ENCODE measurements around the gene KIF1B. TPM values are rescaled to one million over a fixed set of nuclear protein-coding genes. Genes with fewer than 3 reads are reported as not detected.

KIF1B gene
- total and polyA plus RNA-seq, 8 donors: 4.0 to 82.2 (median 26.3) TPM

DNA sequence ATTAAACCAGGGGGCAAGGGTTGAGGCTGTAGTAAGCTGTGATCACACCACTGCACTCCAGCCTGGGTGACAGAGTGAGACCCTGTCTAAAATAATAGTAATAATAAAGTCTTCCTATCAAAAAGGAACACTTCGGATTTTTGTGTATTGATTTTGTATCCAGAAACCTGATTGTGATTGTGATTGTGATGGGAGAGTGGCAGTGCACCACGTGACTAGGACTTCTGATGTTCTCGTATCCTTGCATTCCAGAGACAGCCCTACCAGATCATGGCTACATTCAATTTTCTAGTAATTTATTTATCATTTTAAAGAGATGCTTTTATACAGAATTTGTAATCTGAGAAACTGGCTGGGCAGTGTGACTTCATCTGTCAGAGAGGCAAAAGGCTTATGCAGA, 2.6 kb upstream of the KIF1B start:
- no peaks in the 10 kb centered on the region for H3K9me3 ChIP-seq
- no peak overlapping the region for H3K27ac ChIP-seq
- intact Hi-C loops (cut with DNase I; ENCODE audit: low total_unique reads): loop anchor here (10.0 kb wide), 1 partner anchor 127 kb away; no protein-coding TSS in a partner anchor
- no peak for DNase-seq
- peaks cover 7 to 28% (median 18%) of the 10 kb centered on the region in 4 donors for H3K4me1 ChIP-seq
- no peaks in the 10 kb centered on the region for H3K36me3 ChIP-seq
- H3K27me3 ChIP-seq: no peaks in the 10 kb centered on the region
- 83 to 95% (median 94%) methylated on average over 3 of the region's 3 CpGs for WGBS, 5 donors
- TF ChIP-seq POLR2AphosphoS5 (IDR thresholded peaks at IDR 0.05): no peak
- TF ChIP-seq EP300 (IDR thresholded peaks at IDR 0.05): no peak
- no peak for TF ChIP-seq POLR2A (IDR thresholded peaks at IDR 0.05)
- no peak for TF ChIP-seq CTCF (IDR thresholded peaks at IDR 0.05)
- H3K4me3 ChIP-seq: no peak overlapping the region

DNA sequence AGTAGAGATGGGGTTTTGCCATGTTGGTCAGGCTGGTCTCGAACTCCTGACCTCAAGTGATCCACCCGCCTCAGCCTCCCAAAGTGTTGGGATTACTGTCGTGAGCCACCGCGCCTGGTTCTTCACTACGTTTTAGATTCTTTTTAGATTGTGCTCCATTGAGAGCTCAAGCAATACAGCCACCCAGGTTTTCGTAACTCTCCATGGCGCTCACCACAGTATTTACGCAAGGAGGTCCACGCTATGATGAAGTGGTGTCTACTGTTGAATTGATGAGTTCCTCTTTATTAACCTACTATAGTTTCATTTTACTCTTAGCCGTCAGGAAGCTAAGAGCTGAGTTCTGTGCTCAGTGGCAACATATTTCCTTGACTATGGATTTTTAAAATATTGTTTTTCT, 1.8 kb upstream of the KIF1B start:
- intact Hi-C loops (cut with DNase I; ENCODE audit: low total_unique reads): loop anchor here (10.0 kb wide), 1 partner anchor 126 kb away; no protein-coding TSS in a partner anchor
- Histone ChIP-seq H3K9me3 (no peaks in the 10 kb centered on the region), H3K4me3 (no peak overlapping the region), H3K27ac (peak overlapping the region in 1 of 5 donors; percentile 96), H3K27me3 (no peaks in the 10 kb centered on the region), H3K4me1 (peaks cover 7 to 35% (median 20%) of the 10 kb centered on the region in 4 donors), H3K36me3 (no peaks in the 10 kb centered on the region)
- TF ChIP-seq POLR2A (IDR thresholded peaks at IDR 0.05): no peak
- TF ChIP-seq CTCF (IDR thresholded peaks at IDR 0.05): no peak
- no peak for TF ChIP-seq POLR2AphosphoS5 (IDR thresholded peaks at IDR 0.05)
- TF ChIP-seq EP300 (IDR thresholded peaks at IDR 0.05): no peak
- peak in 1 of 2 donors; percentile 20 for DNase-seq
- whole genome bisulfite sequencing, 5 donors: 87 to 92% (median 89%) methylated on average over 11 of the region's 11 CpGs

DNA sequence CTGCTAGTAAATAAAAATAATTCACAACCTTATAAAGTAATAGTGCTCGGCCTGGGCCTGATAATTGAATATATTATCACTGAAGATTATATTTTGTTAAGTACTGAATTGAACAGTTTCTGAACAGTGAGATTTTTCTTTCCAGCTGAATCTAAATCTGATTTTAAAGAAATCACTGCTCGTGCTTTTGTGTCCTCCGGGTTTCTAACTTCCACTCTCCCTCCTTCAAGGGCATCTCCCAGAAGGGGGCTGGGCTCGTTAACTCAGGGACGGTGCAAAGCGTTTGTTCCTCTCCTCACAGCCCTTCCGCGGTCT, 823 bp upstream of the KIF1B start:
- H3K27me3 ChIP-seq: no peaks in the 10 kb centered on the region
- 3 to 4% (median 3%) methylated on average over 8 of the region's 8 CpGs for WGBS, 5 donors
- no peaks in the 10 kb centered on the region for H3K36me3 ChIP-seq
- intact Hi-C loops (cut with DNase I; ENCODE audit: low total_unique reads): loop anchor here (10.0 kb wide), 1 partner anchor 125 kb away; no protein-coding TSS in a partner anchor
- no peak for TF ChIP-seq POLR2AphosphoS5 (IDR thresholded peaks at IDR 0.05)
- TF ChIP-seq CTCF (IDR thresholded peaks at IDR 0.05): no peak
- TF ChIP-seq POLR2A (IDR thresholded peaks at IDR 0.05): no peak
- TF ChIP-seq EP300 (IDR thresholded peaks at IDR 0.05): no peak
- H3K4me3 ChIP-seq: peak overlapping the region; percentile 75 to 92 (median 91)
- H3K27ac ChIP-seq: peak overlapping the region; percentile 96 to 100 (median 98)
- H3K4me1 ChIP-seq: peaks cover 7 to 46% (median 29%) of the 10 kb centered on the region in 4 donors
- no peak for DNase-seq
- H3K9me3 ChIP-seq: no peaks in the 10 kb centered on the region

GRCh38 chr1:10210841-10211804, 753 bp downstream of the KIF1B start:
- Histone ChIP-seq H3K27me3 (no peaks in the 10 kb centered on the region), H3K36me3 (no peaks in the 10 kb centered on the region), H3K27ac (peak overlapping the region; percentile 96 to 100 (median 98)), H3K4me1 (peaks cover 8 to 58% (median 34%) of the 10 kb centered on the region in 4 donors), H3K9me3 (no peaks in the 10 kb centered on the region), H3K4me3 (peak overlapping the region; percentile 75 to 92 (median 91))
- intact Hi-C loops (cut with DNase I; ENCODE audit: low total_unique reads): no loop called here
- TF ChIP-seq POLR2AphosphoS5 (IDR thresholded peaks at IDR 0.05) (peak; percentile 52 to 83 (median 78)), POLR2A (IDR thresholded peaks at IDR 0.05) (no peak)
- WGBS, 5 donors: 2 to 7% (median 3%) methylated on average over 19 to 69 of the region's 69 CpGs
- peak; percentile 87 to 94 for DNase-seq
